Activated CD4-positive, CD25-positive, alpha-beta regulatory T cell (primary cell): Measurements from ENCODE around the gene ATP5PO.
A peak's percentile ranks its signal among the peaks of the same experiment; 100 is the strongest.
"Not testable (repeated sequence)": the region's sequence is repeated elsewhere in the genome, so short reads cannot be mapped to it uniquely, and the experiment has no call there.

Experiments used
- DNase-seq, 4 experiments: peaks; one replicate each; lab custom pipeline; 2025; lab: John Stamatoyannopoulos, UW

ATP5PO gene

GRCh38 chr21:33940881-33941245 is 25.3 kb upstream of the ATP5PO start:
- DNase-seq, result no peak

GRCh38 chr21:33940164-33940880 is 24.7 kb upstream of the ATP5PO start:
- DNase-seq, result no peak

DNA sequence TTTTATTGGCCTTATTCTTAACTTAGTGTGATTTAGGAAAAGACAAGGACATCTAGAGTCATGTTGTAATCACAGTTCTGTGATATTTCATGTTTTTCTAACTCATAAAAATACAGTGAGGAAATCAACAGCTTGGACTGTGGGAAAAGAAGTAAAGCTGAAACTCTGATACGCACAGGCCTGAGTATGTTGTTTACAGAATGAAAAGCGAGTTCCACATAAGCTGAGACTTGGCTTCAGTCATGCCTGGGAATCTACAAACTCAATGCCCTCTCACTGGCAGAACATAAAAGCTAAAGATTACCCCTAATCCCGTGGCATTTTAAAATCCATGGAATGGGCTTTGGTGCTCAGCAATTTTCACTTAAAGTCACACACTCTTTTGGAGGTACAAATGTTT is 23.6 kb upstream of the ATP5PO start:
- DNase-seq, result no peak

GRCh38 chr21:33938381-33938780 is 22.8 kb upstream of the ATP5PO start:
- DNase-seq, result no peak

DNA sequence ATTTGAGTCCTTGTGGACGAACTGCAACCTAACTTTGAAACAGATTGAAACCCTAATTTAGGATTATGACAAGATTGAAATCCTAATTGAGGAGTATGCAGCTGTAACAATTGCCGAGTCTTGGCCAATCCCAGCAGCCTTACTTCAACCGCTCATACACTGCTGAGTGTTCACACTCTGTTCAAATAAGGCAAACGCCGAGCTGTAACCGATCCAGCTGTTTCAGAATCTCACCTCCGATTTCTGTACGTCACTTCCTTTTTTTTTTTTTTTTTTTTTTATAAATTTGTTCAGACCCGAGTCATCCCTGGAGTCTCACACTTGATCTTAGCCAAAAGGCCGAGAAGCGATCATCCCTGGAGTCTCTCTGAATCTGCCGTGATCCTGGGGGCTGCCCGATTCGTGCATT is 22.3 kb upstream of the ATP5PO start:
- DNase-seq, result peak in 2 of 4 experiments; percentile 5 to 12

- no peak for DNase-seq
Observed at GRCh38 chr21:33937146-33937545, 21.5 kb upstream of the ATP5PO start.

- DNase-seq, result peak in 2 of 4 experiments; percentile 5 to 12
Observed at GRCh38 chr21:33936301-33937038, 20.9 kb upstream of the ATP5PO start.

DNA sequence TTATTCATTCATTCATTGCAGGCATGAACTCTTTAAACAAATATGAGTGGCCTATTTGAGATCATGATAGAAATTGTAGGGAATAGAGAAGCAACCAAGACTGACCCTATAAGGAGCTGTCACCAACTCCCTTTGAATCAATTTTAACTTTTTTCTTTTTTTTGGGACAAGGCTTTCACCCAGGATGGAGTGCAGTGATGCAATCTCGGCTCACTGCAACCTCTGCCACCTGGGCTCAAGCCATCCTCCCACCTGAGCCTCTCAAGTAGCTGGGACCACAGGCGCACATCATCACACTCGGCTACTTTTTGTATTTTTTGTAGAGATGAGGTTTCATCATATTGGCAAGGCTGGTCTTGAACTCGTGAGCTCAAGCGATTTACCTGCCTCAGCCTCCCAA is 17.1 kb upstream of the ATP5PO start:
- no peak for DNase-seq

GRCh38 chr21:33931799-33932390 is 16.3 kb upstream of the ATP5PO start:
- no peak for DNase-seq

DNA sequence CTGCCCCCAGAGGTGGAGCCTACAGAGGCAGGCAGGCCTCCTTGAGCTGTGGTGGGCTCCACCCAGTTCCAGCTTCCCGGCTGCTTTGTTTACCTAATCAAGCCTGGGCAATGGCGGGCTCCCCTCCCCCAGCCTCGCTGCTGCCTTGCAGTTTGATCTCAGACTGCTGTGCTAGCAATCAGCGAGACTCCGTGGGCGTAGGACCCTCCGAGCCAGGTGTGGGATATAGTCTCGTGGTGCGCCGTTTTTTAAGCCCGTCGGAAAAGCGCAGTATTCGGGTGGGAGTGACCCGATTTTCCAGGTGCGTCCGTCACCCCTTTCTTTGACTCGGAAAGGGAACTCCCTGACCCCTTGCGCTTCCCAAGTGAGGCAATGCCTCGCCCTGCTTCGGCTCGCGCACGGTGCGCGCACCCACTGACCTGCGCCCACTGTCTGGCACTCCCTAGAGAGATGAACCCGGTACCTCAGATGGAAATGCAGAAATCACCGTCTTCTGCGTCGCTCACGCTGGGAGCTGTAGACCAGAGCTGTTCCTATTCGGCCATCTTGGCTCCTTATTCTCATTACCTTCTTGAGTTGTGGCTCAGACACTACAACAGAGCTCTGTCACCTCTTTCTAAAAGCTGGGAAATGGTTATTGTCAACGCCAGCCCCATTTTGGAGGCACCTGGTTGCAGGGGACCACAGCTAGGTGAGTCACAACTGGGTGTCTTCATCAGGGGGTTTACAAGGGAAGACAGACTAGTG is 15.6 kb upstream of the ATP5PO start:
- DNase-seq, result peak; percentile 24 to 52 (median 34)

DNA sequence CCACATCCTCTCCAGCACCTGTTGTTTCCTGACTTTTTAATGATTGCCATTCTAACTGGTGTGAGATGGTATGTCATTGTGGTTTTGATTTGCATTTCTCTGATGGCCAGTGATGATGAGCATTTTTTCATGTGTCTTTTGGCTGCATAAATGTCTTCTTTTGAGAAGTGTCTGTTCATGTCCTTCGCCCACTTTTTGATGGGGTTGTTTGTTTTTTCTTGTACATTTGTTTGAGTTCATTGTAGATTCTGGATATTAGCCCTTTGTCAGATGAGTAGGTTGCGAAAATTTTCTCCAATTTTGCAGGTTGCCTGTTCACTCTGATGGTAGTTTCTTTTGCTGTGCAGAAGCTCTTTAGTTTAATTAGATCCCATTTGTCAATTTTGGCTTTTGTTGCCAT is 10.6 kb upstream of the ATP5PO start:
- DNase-seq, result not testable (repeated sequence)

DNA sequence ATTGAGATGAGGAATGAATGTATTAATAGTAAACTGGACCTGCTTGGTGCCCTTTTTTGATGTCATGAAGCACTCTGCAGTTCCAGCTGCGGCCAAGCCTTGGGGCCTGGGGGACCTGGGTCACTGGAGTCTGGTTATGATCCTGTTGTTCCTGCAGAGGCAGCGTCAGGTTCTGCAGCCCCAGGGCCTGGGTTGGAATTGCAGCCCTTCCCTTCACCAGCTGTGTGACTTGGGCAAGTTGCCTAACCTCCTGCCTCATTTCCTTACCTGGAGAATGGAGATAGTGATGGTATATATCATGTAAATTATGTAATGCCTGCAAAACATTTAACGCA is 9.1 kb upstream of the ATP5PO start:
- DNase-seq, result no peak

DNA sequence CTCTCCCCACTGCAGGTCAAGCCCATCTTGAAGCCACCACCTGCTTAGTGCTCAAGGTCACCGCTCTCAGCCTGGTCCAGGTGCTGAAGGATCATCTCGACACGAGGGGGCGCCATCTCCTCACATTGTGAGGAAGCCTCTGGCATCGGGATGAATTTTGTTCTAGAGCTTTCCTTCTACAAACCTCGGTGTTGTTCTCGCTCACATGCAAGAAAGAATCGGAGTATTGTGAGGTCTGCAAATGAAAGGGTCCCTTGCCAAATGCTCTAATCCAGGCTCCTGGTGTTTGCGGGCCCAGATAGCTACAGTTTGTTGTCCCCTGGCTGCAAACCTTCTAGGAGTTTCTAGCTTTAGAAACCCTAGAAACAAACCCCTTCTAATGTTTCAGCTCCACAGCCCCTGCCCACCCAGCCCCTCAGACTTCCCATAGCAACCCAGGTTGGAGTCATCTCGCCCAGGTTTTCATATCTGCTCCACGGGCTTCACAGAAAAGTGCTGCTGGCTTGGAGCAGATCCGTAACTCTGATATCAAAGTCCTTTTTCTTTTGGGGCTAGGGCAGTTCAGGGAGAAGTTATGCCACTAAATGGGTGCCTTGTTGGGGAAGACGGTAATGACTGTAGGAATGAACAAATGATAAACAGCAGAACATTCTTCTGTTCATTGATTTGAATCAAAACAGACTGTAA is 8.6 kb upstream of the ATP5PO start:
- DNase-seq, result peak; percentile 77 to 89 (median 88)

DNA sequence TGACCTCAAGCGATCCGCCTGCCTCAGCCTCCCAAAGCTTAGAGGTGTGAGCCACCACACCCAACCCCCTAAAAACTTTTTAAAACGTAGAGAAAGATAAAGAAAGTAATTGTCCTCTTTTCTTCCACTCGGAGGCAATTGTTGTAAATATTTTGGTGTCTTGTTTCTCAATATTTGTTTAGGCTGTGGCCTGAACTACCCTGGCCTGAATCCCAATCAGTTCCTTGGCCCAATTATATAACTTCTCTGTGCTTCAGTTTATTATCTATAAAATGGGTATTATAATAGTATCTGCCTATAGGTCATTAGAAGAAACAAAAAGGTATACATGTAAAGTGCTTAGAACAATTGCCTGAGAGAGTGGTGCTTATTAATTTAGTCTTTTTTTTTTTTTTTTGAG is 1.8 kb upstream of the ATP5PO start:
- no peak for DNase-seq

GRCh38 chr21:33916200-33916567 is 580 bp upstream of the ATP5PO start:
- DNase-seq, result no peak

DNA sequence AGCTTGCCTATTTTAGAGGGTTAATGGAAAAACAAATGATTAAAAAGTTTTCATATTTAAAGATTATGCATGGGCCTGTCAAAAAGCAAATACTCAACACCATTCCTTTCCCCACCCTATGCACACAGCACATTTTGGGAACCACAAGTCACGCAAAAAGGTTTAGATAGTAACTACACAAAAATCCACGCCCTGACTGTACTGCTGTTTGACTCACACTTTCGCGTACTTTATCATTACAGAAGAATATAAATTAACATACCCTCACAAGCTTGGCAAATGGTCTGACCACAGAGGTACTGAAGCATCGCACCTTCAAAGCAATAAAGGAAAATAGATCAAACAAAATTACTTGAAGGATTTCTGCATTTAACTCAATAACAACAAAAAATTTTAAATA is 1.4 kb downstream of the ATP5PO start:
- no peak for DNase-seq

- no peak for DNase-seq
Observed at GRCh38 chr21:33909756-33910155, 5.8 kb downstream of the ATP5PO start.

DNA sequence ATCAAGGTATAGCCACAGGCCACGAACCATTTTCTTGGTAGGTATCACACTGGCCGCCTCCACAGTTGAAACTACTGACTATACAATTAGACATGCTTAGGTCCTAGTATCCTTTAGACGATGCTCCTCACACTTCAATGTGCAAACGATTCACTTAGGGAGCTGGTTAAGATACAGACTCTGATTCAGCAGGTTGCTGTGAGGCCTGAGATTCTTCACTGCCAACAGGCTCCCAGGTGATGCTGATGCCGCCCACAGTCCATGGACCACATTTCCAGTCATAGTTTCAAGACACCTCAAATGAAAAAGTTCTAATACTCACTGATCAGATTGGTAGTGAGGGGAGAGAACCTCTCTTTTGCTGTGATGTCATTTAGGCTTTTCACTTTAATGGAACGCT is 6.8 kb downstream of the ATP5PO start:
- DNase-seq, result no peak

- no peak for DNase-seq
Observed at GRCh38 chr21:33904041-33904440, 11.6 kb downstream of the ATP5PO start.

DNA sequence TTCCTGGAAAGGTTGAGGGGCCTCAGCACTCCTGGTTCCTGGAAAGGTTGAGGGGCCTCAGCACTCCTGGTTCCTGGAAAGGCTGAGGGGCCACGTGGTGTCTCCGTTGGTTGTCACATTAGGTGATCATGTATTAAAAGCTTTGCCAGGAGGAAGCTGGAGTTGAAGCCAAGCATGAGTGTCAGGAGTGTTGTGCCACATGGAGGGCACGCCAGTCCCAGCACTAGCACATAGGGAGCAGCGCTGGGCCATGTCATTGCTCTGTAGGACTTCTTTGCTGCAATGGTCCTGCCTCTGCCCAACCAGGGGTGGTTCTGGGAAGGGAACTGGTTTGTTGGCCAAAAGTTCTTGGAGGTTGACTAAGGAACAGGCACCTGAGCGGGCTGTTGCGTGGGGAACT is 13.3 kb downstream of the ATP5PO start:
- DNase-seq, result no peak

DNA sequence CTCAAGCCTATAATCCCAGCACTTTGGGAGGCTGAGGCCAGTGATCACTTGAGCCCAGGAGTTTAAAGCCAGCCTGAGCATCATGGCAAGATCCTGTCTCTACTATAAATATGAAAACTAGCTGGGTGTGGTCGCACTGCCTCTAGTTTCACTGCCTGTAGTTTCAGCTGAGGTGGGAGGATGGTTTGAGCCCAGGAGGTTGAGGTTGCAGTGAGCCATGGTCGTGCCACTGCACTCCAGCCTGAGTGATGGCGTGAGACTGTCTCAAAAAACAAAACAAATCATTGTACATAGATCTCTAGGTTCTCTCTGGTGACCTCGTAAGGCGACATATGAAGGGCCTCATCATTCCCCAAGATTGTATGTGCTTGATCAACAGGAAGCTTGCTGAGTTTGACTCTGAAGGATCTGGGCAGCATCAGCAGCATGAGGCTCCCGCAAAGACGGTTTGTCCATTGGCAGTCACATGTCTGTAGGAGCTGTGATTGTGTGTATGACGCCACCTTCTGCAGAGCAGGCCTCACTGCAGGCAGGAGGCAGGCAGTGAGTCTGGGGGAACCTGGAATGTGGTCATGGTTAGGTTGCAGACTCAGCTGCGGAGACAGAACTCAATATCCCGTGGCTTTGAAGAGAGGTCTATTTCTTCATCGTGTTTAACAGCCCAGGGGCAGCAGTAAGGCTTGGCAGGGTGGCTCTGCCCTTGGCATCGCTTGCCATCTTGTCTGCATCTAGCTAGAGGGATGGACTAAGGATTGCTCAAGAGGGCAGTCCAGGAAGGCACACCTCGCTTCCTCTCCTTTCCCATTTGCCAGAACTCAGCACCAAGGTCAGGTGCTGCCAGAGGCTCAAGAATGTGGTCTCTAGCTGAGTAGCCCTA is 14.0 kb downstream of the ATP5PO start:
- no peak for DNase-seq
